ENCODE results near the gene OLFML2B. TPM values are rescaled to one million over a fixed set of nuclear protein-coding genes. Genes with fewer than 3 reads are reported as not detected.
"Not testable (repeated sequence)": the region's sequence is repeated elsewhere in the genome, so short reads cannot be mapped to it uniquely, and the experiment has no call there.

OLFML2B gene
- total and polyA plus RNA-seq, 12 donors: 0.73 to 23.4 (median 1.5) TPM

DNA sequence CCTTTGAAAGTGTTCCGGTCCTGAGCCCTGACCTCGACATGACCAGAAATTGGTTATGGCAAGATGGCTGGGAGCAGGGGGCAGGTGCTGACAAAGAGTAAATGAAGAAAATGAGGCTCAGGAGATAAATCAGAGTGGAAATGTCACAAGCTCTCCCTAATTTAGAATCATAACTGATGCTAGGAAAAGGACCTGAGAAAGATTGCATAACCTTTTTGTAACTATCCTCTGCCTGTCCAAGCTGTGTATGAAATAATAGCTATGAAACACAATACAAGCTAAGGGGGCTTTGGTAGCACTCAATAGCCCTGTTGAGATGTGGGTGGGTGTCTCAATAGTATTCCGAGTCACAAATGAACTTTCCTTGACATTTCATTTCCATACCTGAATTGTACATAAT, 32.9 kb upstream of the OLFML2B start:
- no peak overlapping the region for H3K27ac ChIP-seq
- no peaks in the 10 kb centered on the region for H3K9me3 ChIP-seq
- peaks cover 0 to 4% (median 0%) of the 10 kb centered on the region in 7 donors for H3K27me3 ChIP-seq
- H3K36me3 ChIP-seq: no peaks in the 10 kb centered on the region
- intact Hi-C loops (cut with DNase I): loop anchor here in 9 of 10 donors (1.0 to 10.0 kb wide), 10 partner anchors 176 to 438 kb away; partner anchors contain the start of gene UHMK1 (in 1 of the 9)
- 86 to 89% methylated on average over 3 of the region's 3 CpGs for WGBS, 2 donors
- ATAC-seq: no peak
- H3K4me1 ChIP-seq: peaks cover 0 to 3% (median 0%) of the 10 kb centered on the region in 9 donors
- TF ChIP-seq, protein P1, sequence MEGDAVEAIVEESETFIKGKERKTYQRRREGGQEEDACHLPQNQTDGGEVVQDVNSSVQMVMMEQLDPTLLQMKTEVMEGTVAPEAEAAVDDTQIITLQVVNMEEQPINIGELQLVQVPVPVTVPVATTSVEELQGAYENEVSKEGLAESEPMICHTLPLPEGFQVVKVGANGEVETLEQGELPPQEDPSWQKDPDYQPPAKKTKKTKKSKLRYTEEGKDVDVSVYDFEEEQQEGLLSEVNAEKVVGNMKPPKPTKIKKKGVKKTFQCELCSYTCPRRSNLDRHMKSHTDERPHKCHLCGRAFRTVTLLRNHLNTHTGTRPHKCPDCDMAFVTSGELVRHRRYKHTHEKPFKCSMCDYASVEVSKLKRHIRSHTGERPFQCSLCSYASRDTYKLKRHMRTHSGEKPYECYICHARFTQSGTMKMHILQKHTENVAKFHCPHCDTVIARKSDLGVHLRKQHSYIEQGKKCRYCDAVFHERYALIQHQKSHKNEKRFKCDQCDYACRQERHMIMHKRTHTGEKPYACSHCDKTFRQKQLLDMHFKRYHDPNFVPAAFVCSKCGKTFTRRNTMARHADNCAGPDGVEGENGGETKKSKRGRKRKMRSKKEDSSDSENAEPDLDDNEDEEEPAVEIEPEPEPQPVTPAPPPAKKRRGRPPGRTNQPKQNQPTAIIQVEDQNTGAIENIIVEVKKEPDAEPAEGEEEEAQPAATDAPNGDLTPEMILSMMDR (IDR thresholded peaks at IDR 0.05): no peak
- no peak for DNase-seq
- H3K4me3 ChIP-seq: no peak overlapping the region

DNA sequence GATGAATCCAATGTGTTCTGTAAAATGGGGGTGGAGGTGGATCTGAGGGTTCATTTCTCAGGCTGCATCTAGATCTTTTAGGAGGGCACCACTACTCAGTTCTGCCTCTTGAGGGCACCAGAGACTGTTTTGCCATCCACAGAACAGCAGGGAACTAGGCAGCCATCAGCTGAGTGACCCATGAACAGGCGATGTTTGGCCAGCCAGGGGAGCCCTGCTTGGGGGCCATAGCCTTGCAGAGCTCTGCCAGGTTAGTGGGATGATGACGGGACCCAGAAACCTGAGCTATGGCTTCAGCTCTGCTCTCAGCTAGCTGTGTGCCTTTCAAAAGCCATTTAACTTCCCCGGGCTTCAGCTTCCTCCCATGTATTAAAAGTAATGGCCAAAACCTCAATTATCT, 32.4 kb upstream of the OLFML2B start:
- peak; percentile 30 to 62 for DNase-seq
- ATAC-seq: peak; percentile 87 to 95 (median 90)
- TF ChIP-seq, protein P1 (IDR thresholded peaks at IDR 0.05): peak; percentile 75 to 92 (median 89)
- 29 to 38% methylated on average over 3 of the region's 3 CpGs for WGBS, 2 donors
- no peaks in the 10 kb centered on the region for H3K36me3 ChIP-seq
- H3K27me3 ChIP-seq: peaks cover 0 to 4% (median 0%) of the 10 kb centered on the region in 7 donors
- peaks cover 0 to 3% (median 0%) of the 10 kb centered on the region in 9 donors for H3K4me1 ChIP-seq
- no peak overlapping the region for H3K4me3 ChIP-seq
- no peaks in the 10 kb centered on the region for H3K9me3 ChIP-seq
- no peak overlapping the region for H3K27ac ChIP-seq
- intact Hi-C loops (cut with DNase I): loop anchor here in 9 of 10 donors (1.0 to 10.0 kb wide), 10 partner anchors 176 to 439 kb away; partner anchors contain the start of gene UHMK1 (in 1 of the 9)

DNA sequence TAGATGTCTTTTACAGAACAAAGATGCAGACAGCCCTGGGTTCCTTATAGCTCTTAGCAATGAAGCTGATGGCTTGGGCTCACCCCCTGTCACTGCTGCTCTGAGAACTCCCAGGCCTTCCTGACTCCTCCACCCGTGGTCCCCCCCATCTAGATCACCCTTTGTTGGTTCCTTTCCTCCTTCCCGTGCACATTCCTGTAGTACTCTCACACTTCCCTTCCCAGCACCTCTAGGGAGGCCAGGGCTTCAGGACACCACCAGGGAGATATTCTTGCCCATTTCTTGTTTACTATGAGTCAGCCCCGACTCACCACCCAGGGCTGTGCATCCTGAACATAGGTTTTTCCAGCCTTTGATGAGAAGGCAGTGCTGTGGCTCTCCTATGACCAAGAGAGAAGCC, 31.4 kb upstream of the OLFML2B start:
- ATAC-seq (no peak), DNase-seq (no peak)
- no peaks in the 10 kb centered on the region for H3K36me3 ChIP-seq
- H3K4me3 ChIP-seq: no peak overlapping the region
- 54 to 55% methylated on average over 3 of the region's 3 CpGs for WGBS, 2 donors
- TF ChIP-seq, protein P1 (IDR thresholded peaks at IDR 0.05): no peak
- no peak overlapping the region for H3K27ac ChIP-seq
- H3K9me3 ChIP-seq: no peaks in the 10 kb centered on the region
- intact Hi-C loops (cut with DNase I): loop anchor here in 8 of 10 donors (2.0 to 10.0 kb wide), 8 partner anchors 177 to 440 kb away; partner anchors contain the start of gene UHMK1 (in 1 of the 8)
- H3K27me3 ChIP-seq: peaks cover 0 to 4% (median 0%) of the 10 kb centered on the region in 7 donors
- peaks cover 0 to 3% (median 0%) of the 10 kb centered on the region in 9 donors for H3K4me1 ChIP-seq

DNA sequence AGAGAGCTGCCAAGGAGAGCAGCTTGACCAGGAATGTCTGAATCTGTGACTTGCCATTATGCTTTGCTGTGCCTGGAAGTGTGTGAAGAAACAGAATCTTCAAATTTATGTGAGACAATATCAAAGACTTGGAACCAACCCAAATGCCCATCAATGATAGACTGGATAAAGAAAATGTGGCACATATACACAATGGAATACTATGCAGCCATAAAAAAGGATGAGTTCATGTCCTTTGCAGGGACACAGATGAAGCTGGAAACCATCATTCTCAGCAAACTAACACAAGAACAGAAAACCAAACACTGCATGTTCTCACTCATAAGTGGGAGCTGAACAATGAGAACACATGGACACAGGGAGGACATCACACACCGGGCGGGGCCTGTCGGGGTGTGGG, 30.3 kb upstream of the OLFML2B start:
- not testable (repeated sequence) for DNase-seq, H3K9me3 ChIP-seq, ATAC-seq, H3K36me3 ChIP-seq, H3K4me1 ChIP-seq, H3K4me3 ChIP-seq, H3K27me3 ChIP-seq, H3K27ac ChIP-seq
- WGBS, 2 donors: 95% methylated on average over 3 of the region's 3 CpGs
- intact Hi-C loops (cut with DNase I): loop anchor here in 3 of 10 donors (2.0 to 10.0 kb wide), 4 partner anchors 181 to 441 kb away; partner anchors contain the start of gene UHMK1 (in 1 of the 3)

DNA sequence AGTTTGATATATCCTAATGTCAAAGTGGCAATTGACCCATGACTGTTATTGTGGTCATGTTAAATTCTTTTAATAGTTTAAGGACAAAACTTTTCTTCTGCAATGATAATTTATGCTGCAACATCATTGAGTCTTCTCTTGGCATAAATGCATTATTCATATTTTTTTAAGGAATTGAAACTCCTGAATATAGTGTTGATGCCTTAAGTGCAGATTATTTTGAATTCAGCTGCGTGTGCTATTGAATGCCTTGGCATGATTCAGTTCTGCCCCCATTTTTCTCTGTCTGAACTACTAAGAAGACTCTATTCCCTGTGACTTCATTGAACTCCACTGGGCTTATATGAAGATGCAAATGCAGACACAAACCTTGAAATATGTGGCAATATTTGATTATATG, 23.3 kb upstream of the OLFML2B start:
- ATAC-seq: no peak
- 57 to 58% methylated on average over 1 of the region's 1 CpG for WGBS, 2 donors
- TF ChIP-seq, protein P1 (IDR thresholded peaks at IDR 0.05): no peak
- intact Hi-C loops (cut with DNase I): no loop called here
- Histone ChIP-seq H3K27me3 (peaks cover 0 to 3% (median 0%) of the 10 kb centered on the region in 7 donors), H3K9me3 (peaks cover 0 to 11% (median 0%) of the 10 kb centered on the region in 11 donors), H3K36me3 (no peaks in the 10 kb centered on the region), H3K4me1 (no peaks in the 10 kb centered on the region), H3K4me3 (no peak overlapping the region), H3K27ac (no peak overlapping the region)
- DNase-seq: no peak

Data from heart right ventricle (tissue), 16 donors.